SHP77 (cell line): Measurements from ENCODE around the gene GADL1.

Experiments used
- DNase-seq, 2 experiments: peaks; one replicate each; lab custom pipeline; 2025; lab: John Stamatoyannopoulos, UW

The GADL1 gene

DNA sequence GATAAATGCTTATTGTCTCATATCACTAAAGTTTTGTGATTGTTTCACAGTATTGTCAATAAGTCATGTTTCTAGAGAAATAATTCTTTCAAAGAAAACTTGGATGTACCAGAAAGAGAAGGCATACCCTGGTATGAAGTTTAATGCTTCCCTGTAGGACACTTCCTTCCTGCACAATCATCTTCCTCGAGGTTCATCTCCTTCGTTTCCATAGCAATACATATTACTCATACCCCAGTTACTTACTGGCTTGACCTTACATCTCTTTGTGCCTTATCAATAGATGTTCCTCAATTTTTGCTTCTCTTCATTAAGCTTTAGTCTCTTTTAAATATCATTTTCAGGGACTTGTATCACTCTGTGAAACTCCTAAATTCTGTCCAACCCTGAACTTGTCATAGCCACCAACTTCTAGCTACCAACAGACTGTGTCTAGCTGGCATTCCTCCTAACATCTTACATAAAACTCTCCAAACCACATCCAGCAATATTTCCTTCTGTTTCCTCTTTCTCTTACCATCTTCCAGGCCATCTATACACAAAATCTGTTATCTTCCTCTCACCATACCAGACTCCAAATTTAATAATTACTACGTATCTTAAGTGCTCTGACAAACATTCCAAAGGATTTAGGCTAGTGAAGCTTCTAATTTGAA, 134.3 kb downstream of the GADL1 start:
- DNase-seq: no peak

DNA sequence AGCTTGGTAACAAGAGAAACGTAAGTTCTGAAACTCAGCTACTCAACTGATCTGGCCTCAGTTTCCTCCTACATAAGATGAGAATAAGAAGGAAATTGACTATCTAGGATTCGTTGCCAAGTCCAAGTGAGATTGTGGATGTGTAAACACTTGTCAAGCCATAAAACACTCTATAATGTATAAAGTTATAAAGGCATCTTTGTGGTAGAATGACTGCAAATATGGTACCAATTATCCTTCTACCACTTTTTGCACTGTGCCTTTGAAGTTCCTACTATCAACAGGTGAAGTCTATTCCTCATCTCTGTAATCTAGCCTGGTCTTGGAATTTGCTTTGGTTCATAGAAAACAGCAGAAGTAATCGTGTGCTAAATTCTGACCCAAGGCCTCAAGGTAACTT, 138.2 kb downstream of the GADL1 start:
- no peak for DNase-seq

DNA sequence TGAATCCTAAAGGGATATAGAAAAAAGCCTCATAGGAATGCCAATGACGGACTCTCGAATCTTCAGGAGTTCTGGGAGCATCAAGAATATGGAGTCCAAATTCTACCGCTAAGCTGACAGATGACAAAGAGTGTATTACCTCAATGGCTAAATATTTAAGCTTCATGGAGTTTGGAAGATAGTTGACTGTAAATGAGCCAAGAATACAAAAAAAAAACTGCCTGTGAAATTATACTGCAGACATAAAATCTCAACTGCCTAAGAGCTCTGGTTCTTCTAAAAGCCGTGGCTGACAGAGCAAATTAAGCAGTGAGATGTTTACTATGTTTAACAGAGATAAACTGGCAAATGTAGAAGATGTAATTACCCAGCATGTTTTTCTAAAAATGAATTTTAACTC, 140.0 kb downstream of the GADL1 start:
- DNase-seq: no peak

DNA sequence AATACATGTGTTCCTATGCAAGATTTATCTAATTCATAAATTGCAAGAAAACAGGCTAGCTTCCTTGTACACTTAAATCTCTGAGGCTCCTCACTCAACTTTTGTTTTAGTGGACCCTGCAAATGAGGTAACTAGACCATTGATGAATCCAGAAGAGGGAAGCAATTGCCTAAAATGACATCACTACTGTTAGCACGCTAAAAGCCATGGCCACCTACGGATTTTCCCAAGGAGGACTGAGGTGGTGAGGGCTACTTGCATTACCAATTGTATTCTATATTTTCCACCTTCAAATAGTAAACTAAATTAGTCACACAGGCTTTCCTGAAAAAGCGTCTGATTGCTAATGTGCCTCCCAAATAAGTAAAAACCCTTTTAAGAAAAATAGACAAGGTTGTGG, 140.7 kb downstream of the GADL1 start:
- DNase-seq: no peak

DNA sequence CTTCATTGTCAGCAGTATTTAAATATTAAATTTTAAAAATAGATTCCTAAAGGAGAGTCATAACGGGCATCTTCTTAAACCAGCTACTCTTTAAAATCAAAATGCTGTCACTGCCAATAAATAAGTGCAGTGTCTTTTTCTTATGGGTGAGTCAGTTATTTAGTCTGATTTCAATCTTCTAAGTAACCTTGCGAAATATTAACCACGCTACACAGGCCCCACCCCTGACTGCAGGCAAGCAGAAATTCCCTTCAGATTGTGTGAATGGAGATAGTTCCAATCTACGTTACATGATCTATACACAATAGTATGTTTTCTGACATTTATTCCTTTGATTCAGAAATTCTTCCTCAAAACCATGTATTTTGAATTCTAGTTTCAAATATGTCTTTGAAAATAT, 141.5 kb downstream of the GADL1 start:
- DNase-seq: no peak

DNA sequence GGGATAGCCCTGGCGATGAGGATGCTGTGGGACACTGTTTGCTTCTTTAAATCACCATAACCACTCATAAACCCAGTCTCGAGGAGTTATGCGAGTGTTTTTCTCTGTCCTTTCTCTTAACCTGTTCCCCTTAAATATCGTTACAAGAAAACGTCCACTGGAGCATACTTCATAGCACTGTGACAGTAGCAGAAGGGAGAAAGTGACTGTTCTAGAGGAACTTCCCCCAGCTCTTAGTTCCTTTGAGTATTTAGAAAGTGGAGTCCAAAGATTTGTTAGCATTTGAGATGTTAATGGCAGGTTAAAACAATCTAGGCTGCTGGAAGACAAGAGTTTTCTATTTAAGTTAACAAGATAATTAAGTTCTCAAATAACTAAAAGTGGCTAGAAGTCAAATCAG, 142.0 kb downstream of the GADL1 start:
- no peak for DNase-seq

DNA sequence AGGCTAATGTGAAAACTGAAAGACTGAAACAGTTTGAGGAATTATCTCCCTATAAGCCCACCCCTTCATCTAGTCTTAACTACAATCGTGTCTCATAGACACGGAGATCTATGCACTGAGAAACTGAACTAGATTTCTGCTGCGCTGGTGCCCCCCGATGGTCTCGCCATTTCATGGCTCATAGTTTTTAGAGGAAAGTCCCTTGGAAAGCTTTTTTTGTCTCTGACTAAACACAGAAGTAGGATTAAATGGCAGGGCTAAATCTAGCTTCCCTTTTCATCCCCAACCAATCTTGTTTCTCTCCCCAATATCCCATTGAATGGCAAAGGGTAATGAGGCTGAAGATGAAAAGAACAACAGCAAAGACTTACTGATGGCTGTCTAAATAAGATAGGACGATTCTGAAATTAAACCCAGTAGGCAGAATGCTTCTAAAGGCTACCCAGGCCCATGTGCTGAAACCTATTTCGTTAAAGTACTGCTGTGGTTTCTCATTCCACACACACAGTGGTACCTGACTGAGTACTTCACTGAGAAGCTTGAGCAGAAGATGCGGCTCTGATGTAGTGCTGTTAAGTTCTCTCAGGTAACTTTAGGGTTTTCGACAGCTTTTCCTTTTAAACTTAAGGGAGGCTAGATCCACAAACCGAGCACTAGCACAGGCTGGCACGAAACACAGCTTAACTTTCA, 142.7 kb downstream of the GADL1 start:
- no peak for DNase-seq

DNA sequence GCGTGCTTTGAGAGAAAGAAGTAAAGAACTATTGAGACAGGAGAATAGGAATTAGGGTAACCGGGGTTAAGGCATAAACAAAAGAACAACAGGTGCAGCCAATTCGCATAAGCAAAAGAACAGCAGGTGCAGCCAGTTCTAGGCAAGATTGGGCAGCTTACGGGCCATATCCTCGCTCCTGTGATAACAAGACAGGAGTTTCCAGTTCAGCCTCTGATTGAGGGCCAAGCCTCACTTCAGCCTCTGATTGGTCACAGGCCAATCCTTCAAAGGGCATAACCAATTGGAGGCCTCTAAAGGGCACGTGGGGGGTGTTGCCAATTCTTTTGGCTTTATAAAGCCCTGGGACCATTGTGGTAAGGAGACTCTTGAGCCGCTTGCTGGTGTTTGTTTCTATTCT, 143.5 kb downstream of the GADL1 start:
- no peak for DNase-seq

DNA sequence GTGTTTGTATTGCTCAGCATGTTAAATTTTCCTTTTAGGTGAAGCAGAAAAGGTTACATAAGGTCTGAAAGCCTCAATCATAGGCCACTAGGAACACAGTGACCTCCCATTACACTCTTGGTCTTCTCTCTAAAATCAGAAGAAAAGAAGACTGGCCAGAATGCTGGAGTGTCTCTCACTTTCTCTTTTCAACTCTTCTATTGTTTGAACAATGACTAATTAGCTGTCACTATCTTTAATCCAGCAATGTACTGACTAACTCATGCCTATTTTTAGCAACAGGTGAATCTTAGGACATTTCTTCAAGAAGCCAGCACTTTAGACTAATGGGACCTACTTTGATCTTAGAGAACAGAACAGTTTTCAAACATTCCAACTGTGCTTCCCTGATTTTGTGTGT, 145.2 kb downstream of the GADL1 start:
- DNase-seq: no peak

DNA sequence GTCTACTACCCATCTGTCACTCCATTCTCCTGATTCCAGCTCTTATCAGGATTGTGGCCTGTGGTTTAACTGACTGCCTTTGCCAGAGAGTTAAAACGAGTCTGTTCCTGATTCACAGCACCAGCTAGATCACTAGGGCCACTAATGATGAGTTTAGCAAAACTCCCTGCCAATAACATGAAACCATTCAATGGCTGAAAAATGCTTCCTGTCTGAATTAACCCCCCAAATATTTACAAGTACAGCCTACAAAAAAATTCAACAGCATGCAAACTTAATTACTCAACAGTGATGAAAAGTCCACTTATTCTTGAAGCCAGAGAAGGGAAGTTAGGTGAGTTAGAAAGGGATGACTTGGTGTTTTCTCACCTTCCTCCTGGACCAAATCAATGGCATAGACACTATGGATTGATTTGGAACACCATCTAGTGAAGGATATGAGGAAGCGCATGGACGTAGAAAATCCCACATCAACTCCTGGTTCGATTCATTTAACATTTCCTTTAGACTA, 146.6 kb downstream of the GADL1 start:
- peak in 1 of 2 experiments; percentile 27 for DNase-seq

DNA sequence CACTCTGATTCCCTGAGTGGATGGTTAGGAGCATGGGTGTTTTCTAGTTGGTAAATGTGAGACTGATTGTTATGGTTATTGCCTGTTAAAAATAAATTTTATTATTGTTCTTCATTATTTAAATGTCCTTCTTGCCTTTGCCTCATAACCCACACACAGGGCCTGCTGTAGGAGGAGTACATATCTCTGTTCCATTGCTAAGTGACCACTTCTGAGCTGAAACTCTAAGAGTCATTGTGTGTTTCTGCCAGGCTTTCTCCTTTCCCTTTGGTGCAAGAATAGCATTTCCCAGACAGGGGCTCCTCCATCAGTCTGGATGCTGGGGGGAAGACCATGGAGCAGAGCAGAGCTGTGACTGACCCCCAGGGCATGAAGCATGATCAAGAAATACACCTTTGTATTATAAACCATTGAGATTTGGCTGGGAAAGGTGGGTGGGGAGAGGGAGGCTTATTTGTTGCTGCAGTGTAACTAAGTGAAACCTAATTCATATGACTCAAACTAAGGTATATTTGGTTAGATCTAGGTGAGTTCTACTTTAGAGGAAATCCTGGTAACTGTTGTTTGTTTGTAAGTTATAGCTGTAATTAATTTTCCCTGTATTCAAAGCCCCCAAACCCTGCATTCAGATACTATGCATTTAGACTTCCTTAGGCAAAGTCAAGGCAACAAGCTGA, 150.7 kb downstream of the GADL1 start:
- no peak for DNase-seq

DNA sequence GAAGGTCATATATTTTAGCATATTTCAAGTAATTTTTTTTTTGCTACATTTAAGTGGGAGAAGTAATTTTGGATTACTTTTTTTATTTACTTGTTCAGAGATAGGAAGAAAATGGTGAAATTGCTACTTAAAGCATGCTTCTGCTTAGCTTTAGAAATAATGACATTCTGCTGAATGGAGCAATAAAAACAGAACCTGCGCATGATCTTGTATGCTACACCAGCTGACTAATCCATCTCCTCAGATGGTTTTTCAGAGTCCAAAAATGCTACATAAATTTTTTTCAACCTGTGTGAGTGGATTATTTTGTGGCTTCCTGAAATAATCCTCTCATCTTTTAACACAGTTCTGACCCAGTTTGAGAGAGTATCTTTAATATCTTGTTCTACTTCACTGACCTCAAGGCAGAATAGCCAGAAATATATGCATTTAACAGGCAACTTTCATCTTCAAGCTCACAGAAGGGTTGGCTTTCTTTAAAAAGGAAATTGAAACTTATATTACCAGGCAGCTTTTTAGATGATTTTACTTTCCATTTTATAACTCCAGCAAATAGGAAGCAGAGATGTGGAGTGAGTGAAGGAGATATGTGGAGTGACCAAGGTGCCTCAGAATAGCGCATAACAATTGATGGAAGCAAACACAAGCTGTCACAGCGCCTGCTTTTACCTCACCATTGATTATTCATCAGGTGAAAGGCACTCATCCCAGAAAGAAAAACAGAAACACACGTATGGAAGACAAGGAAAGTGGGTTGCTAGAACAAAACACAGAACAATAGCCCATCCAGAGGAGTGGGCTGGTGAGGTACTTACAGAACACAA, 151.5 kb downstream of the GADL1 start:
- DNase-seq: no peak

DNA sequence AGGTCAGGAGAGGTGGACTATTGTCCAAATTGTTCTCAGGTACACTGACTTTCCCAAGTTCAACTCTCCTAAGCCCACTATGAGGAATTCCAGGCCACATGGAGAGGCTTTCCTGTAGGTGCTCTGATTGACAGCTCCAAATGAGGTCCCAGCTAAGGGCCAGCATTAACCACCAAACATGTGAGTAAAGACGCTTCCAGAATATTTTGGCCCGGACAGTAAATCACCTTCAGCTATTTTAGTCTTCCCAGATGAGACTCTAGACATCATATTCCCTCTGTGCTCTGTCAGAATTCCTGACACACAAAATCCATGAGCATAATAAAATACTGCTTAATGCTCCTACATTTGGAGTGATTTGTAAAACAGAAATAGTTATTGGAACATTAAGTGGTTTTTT, 152.6 kb downstream of the GADL1 start:
- DNase-seq: no peak

DNA sequence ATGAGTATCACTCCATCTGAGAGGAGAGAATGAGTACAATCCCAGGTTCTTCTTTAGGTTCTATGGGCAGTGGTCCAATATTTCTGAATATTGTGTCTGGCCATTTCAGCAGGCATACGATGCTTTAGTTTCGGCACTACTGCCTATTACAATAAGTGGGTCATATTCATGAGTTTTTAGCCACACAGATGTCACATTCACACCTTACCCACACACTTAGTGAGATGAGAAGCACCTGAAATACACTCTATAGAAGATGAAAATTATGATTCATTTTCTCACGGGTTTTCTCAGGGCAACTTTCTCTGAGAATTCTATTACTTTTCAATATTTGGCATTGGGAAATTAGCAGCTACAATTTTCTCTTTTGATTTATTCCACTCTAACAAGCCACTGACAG, 155.9 kb downstream of the GADL1 start:
- no peak for DNase-seq

DNA sequence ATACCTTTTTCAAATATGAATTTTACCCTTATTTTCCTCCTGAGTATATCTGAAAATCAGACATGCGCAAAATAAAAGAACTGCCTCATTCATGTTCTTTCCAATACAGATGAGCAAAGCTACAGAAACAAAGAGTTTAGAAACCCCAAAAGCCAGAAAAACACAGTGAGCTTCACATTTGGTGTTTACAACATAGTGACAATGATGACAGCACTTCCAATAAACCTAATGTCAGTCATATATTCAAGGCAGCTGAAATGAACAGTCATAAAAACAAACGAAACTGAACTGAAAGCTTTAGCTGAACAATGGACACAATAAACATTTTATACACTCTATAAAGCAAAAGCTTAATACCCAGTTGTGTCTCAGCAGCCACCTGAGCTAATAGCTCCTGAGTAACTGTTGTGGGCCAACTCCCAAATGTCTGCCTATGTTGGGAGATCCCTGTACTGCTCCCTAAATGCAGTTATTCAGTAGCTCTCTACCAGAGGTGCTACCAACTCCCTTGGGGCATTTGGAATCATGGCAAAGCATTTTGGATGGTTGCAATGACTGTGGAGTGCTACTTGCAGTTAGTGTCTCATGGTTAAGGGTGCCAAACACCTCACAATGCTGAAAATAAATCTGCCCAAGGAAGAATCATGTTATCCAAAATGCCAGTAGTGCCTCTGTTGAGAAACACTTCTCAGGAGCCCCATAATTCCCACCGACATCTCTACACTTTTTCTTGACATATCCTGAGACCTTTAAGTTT, 156.5 kb downstream of the GADL1 start:
- DNase-seq: no peak

DNA sequence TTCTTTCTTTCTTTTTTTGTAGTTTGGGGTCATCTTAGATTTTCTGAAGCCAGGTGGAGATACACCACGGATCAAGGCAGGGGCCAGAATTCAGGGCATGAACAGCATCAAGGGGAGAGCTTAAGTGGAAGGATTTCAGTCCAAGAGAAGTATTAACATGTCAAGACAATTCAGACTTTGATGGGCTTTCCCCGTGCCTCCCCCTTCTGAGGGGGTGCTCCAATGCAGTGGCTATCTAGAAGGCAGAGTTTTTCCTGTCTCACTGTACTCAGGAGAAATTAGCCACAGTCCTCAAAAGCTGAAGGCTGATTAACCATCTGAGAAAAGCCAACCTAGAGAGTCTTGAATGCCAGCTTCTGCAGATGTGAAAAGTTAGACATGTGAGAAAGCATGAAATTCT, 160.8 kb downstream of the GADL1 start:
- no peak for DNase-seq

DNA sequence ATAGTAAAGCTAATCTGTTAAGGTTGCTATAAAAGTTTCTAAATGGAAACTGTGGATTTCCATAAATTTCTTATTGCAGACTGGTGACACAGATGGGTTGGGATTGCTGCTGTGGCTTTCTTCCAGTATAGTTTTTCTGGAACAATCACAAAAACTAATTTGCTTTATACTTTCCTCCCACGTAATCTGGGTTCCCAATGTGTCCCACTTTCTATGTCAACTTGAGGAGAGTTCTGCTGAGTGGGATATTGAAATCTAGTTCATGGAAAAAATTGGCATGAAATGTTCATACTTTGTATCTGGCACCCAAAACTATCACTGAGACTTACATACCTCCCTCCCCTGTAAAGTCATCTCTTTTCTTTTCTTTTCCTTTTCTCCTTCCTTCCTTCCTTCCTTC, 161.3 kb downstream of the GADL1 start:
- no peak for DNase-seq

DNA sequence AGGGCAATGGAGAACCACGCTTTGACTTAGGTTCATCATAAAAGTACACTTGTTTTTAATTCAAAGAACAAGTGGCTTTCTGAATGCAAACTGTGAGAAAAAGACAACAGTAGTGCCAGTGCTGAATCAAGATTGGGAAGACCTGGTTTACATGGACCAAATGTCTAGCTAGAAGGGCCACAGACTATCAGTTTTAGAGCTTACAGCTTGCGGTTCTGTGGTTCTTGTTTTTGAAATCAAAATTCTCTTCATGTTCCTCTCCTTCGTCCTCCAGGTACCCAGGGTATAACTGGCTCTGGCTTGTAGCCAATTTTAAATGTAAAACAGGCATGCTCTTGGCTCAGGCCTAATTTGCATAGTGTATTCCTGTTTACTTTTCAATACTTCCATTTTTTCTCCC, 163.5 kb downstream of the GADL1 start:
- DNase-seq: no peak

DNA sequence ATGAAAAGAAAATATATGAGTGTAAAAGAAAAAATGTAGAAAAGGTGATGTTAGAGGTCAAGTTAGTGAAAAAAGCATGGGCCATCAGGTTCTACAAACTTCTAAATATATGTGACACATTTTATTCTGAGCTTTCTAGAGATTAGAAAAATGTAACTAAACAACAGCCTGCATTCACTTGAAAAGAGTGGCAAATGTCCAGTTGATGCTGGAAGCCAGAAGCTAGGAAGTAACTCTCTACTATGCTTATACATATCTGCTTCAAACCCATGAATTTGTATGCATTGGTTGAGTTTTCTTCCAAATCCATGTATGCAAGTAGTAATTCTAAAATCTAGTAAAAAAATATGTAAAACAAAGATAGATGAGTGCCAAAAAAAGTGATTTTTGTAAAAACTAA, 164.5 kb downstream of the GADL1 start:
- no peak for DNase-seq

DNA sequence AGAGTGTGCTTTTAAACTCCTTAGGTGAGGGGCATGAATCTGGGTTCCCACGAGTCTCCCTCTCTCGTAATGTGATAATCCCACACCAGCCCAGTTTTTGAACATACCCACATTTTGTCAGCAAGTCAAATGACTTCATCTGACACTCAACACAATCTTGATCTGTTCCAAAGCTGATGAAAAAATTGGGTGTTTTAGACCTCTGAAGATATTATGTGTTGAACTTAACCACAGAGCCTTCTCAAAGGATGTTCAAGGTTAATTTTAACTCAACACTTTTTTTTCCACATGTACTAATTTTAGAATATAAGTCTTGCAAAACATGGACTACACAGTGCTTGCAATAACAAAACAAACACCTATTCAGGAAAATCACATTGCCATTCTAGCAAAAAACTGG, 164.9 kb downstream of the GADL1 start:
- DNase-seq: no peak

DNA sequence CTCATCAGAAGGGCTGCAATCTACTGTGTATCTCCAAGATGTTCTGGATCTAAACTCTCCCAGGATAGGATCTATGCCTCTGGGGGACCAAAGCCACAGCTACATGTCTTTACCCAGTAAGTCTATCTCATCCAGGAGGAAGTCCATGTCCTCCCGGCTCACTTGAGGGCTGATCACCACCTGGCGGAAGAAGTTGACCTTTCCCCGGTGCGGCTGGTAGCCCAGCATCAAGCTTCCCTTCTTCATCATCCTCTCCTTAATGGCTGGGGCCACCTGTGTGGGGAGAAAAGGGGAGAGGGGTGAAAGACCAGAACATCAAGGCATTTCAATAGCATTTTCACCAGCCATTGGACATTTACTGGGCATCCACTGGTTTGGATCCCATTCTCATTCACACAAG, 166.3 kb downstream of the GADL1 start:
- DNase-seq: no peak

DNA sequence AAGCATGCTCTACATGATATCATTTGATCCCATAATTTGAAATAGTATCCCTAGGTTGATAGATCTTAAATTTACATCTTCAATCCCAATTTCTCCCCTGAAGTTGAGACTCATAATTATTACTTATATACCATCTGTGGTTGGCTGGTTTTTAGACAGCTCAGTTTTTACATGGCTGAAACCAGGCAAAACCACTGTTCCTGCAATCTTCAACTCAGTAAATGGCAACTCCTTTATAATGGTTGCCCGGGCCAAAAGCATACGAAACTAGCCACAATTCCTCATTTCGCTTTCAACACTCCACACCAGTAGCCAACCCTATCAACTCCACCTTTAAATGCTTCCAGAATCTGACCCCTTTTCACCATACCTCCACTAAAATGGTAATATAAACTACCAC, 169.6 kb downstream of the GADL1 start:
- no peak for DNase-seq
